GM19324 (cell line): ENCODE results near the gene LPIN1.
"Not testable (repeated sequence)": the region's sequence is repeated elsewhere in the genome, so short reads cannot be mapped to it uniquely, and the experiment has no call there.

Source experiments
- ATAC-seq: cut with Tn5 transposase; IDR thresholded peaks from one replicate; pipeline ENCODE4 v1.9.1; 2021; ENCODE audit warnings: mild to moderate bottlenecking, moderate library complexity; ENCODE audit not compliant: unreplicated experiment, low FRiP score

The LPIN1 gene

GRCh38 chr2:11759182-11759975 lies 12.9 kb downstream of the LPIN1 start:
- ATAC-seq = not testable (repeated sequence)

- no peak for ATAC-seq
Measured at GRCh38 chr2:11761259-11761658, 14.8 kb downstream of the LPIN1 start.

- ATAC-seq = no peak
Measured at GRCh38 chr2:11762031-11762430, 15.6 kb downstream of the LPIN1 start.

GRCh38 chr2:11762799-11763461 lies 16.5 kb downstream of the LPIN1 start:
- no peak for ATAC-seq

DNA sequence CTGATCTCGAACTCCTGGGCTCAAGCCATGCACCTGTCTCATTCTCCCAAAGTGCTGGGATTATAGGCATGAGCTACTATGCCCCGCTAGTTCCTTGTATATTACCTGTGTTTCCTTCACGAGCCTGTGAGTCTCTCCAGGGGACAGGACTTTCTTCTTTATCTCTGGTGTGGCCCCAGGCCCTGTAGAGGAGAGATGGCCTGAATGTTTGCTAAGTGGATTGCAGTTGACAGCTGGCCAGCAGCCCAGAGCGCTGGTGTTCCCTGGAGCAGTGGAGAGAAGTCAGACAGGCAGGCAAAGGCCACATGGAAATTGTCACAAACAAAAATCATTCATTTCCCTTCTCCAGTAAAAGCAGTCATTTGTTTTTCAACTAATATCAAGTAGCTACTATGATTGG lies 17.9 kb downstream of the LPIN1 start:
- no peak for ATAC-seq

- no peak for ATAC-seq
Measured at GRCh38 chr2:11764920-11765319, 18.5 kb downstream of the LPIN1 start.

DNA sequence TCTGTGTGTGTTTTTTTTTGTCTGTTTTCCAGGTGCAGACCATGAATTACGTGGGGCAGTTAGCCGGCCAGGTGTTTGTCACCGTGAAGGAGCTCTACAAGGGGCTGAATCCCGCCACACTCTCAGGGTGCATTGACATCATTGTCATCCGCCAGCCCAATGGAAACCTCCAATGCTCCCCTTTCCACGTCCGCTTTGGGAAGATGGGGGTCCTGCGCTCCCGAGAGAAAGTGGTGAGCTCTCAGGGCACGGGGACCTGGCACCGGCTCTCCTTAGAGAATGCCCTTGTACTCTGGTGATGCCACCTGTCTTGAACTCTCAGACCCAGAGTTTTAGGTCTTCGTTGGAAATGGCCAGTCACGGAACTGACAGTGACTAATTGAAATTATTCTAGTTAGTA lies 19.1 kb downstream of the LPIN1 start:
- no peak for ATAC-seq

DNA sequence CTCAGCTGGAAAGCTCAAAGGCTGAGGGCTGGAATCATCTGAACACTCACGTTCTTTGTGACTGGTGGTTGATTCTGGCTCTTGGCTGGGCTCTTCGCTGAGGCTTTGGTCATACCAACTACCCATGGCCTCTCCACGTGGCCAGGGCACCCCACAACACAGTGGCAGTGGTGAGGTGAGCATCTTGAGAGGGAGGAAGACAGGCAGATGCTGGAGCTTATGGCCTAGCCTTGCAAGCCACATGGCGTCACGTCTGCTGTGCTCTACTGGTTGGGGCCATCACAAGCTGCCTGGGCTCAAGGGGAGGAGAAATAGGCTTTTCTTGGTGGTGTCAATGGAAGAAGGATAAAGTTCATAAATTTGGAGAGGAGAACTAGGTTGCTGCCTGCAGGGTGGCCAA lies 19.6 kb downstream of the LPIN1 start:
- ATAC-seq = no peak

- ATAC-seq = no peak
Measured at GRCh38 chr2:11767779-11768178, 21.3 kb downstream of the LPIN1 start.

GRCh38 chr2:11768946-11769345 lies 22.5 kb downstream of the LPIN1 start:
- no peak for ATAC-seq

GRCh38 chr2:11769516-11769915 lies 23.1 kb downstream of the LPIN1 start:
- no peak for ATAC-seq

GRCh38 chr2:11770531-11771188 lies 24.2 kb downstream of the LPIN1 start:
- ATAC-seq = no peak

GRCh38 chr2:11771971-11772615 lies 25.7 kb downstream of the LPIN1 start:
- no peak for ATAC-seq

DNA sequence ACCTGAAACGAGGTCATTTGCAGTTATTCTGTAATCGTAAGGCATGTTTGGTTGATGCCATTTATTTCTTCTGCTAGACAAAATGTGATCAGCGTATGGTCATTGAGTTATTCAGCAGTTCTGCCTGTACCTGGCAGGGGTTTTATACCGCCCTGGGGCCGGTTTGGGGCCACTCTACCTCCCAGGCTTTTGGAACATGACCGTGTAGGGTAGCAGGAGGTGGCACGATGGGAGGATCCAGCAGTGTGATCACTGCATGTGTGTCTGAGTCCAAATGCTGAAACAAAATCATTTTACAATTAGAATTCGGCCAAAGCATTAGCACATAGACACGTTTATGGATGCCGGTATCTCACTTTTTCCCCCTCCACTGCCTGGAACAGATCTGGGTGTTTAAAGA lies 26.7 kb downstream of the LPIN1 start:
- no peak for ATAC-seq

DNA sequence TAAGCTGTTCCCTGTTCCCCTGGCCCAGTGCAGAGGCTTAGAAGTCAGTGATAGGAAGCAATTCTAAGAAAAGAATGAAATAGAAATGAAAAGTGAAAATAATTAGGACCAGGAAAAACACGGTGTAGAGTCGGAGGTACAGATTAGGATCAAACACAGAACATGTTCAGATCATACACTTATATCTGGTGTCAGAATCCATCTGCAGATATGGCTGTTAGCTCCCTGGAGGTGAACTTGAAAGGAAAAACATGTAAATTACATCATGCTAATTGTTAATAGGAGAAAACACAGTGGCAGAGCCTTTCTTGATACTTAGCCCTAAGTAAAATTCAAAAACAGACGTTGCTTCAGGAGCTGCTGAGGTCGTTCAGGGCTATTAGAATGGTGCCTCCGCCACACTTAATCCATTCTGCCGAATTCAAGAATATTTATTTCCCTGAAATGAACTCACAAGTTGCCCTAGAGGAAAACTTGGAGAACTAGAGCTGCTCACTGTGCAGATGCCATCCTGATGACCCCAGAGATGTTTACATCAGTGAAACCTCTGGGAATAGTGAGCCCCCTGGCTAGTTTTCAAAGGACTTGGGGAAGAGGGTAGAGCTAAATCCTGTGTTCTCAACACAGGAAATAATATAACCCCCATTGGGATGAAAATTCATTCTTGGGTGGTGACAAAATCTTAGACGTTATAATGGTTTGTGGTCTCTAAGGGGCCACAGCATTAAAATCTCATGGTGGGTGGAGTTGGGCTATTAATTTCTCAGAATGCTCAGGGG lies 27.5 kb downstream of the LPIN1 start:
- ATAC-seq = no peak

- no peak for ATAC-seq
Measured at GRCh38 chr2:11774600-11774999, 28.2 kb downstream of the LPIN1 start.

- peak; percentile 66 for ATAC-seq
Measured at GRCh38 chr2:11775384-11775783, 29.0 kb downstream of the LPIN1 start.

DNA sequence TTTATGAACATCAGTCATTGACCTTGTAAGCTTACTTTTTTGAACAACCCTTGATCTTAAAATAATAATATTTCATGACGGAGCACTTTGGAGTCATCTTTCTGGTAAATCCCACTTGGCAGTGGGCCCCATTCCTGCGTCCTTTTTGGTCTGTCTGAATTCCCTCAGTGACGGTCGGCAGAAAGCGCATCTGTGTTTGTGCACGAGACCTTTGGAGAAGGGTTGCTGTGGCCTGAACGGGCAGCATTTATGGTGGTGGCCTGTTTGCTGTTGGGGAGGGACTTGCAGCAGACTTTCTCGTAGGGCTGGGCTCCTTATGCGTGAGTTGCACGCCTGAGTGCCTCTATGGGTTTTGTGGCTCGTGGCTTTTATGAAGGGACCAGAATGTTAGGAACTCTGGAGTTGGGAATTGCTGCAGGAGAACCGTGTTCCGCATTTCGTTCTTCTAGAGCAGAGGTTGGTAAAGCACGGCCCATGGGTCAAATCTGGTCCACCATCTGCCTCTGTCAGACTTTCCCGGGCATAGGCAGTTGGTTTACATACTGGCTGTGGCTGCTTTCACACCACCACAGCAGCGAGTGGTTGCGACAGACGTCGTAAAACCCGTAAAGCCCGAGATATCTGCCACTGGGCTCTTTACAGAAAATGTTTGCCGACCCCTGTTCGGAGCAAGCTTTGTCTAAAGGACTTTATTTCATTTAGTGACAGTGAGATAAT lies 30.8 kb downstream of the LPIN1 start:
- ATAC-seq = no peak

DNA sequence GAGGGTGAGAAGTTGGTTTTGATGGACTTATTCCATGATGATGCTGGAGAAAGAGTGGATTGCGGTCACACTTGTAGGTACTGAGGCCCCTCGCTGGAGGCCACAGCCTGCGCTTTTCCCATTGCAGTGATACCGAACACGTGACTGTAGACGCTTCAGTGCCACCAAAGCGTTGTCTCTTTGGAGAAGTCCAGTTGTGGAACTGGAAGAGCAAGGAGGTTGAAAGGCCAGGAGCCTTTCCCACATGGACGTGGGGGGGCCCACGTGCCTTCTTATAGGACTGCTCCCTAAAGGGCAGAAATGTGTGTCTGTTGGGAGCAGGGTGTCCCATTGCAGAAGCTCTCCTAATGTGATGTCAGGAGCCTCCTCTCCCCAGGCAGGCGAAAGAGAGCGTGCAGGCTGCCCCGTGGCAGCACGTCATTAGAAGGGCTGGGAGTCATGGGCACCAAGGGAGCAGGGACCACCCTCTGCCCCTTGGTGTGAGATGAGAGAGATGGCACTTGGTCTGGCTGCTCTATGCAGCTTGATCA lies 31.5 kb downstream of the LPIN1 start:
- ATAC-seq = no peak
